GM12878 (cell line): ENCODE results near the gene HEPHL1. TPM values are rescaled to one million over a fixed set of nuclear protein-coding genes. Genes with fewer than 3 reads are reported as not detected.

Experiments
- ASH2L ChIP-seq: fragments of 300-600, 200-600 bp; sonication (generic); IDR thresholded peaks from 2 replicates; pipeline ENCODE4 v1.6.1; 2017; ENCODE audit warnings: low read depth, mild to moderate bottlenecking, borderline replicate concordance
- MEF2A ChIP-seq: IDR thresholded peaks from 2 replicates; pipeline ENCODE4 v1.6.1; 2011; ENCODE audit warnings: low read depth, mild to moderate bottlenecking, low read length, moderate library complexity; ENCODE audit not compliant: insufficient read depth
- MTA2 ChIP-seq: fragments of 450-650 bp; IDR thresholded peaks from 2 replicates; pipeline ENCODE4 v1.6.1; 2016; ENCODE audit warnings: low read depth, mild to moderate bottlenecking, moderate library complexity
- NFYA ChIP-seq: IDR thresholded peaks from 2 replicates; pipeline ENCODE4 v1.6.1; 2011; ENCODE audit warnings: low read depth, mild to moderate bottlenecking, low read length, improper control_type of control experiment, borderline replicate concordance
- PAX5 ChIP-seq: IDR thresholded peaks from 2 replicates; pipeline ENCODE4 v1.6.1; 2011; ENCODE audit warnings: low read depth, low read length, borderline replicate concordance
- RELA ChIP-seq: fragments of 450-650 bp; IDR thresholded peaks from 2 replicates; pipeline ENCODE4 v1.8.0; 2014; ENCODE audit warnings: borderline replicate concordance; ENCODE audit not compliant: partially characterized antibody
- SIN3A ChIP-seq: IDR thresholded peaks from 2 replicates; pipeline ENCODE4 v1.6.1; 2012; ENCODE audit warnings: low read depth, low read length, improper control_type of control experiment
- SIX5 ChIP-seq: IDR thresholded peaks from 2 replicates; pipeline ENCODE4 v1.6.1; 2011; ENCODE audit warnings: mild to moderate bottlenecking, low read depth, low read length, moderate library complexity; ENCODE audit not compliant: severe bottlenecking
- SP1 ChIP-seq: IDR thresholded peaks from one replicate; pipeline ENCODE4 v1.6.1; 2011; ENCODE audit warnings: low read depth, low read length
- SUPT20H ChIP-seq: IDR thresholded peaks from 2 replicates; pipeline ENCODE4 v1.6.1; 2011; ENCODE audit warnings: low read depth, mild to moderate bottlenecking, low read length, moderate library complexity, borderline replicate concordance; ENCODE audit not compliant: control insufficient read depth
- USF2 ChIP-seq: IDR thresholded peaks from 2 replicates; pipeline ENCODE4 v1.6.1; 2011; ENCODE audit warnings: low read depth, low read length, improper control_type of control experiment, borderline replicate concordance
- ZNF24 ChIP-seq: fragments of 450-650 bp; IDR thresholded peaks from 2 replicates; pipeline ENCODE4 v1.6.1; 2017; ENCODE audit warnings: antibody characterized with exemption, mild to moderate bottlenecking
- polyA plus RNA-seq, 11 experiments: library from polyadenylated mRNA; depleted of rRNA in 4 of 11; unstranded in 6 of 11; stranded (reverse) in 5 of 11; fragments of >200 nt; fragmentation: Nextera tagmentation in 4 of 11; fragmentation: Illumina TruSeq in 1 of 11; extraction: Ambion mirVana in 4 of 11; extraction: Trizol in 1 of 11; gene quantifications; 1 replicate in 1 of 11; 2 replicates in 10 of 11; pipeline versions ENCODE4 v1.2.1 to v1.2.3, GENCODE V29; 2011 to 2016; ENCODE audit warnings: inconsistent platforms in 2 of 11, missing spikeins in 2 of 11, low read depth in 1 of 11
- total RNA-seq, 4 experiments: library from RNA; depleted of rRNA in 3 of 4; stranded (reverse); fragments of >200 nt in 3 of 4; fragmentation: Illumina TruSeq in 1 of 4; extraction: Trizol in 1 of 4; gene quantifications; 2 replicates each; pipeline versions ENCODE4 v1.2.1 to v1.2.3, GENCODE V29; 2013 to 2021
- TF ChIP-seq, protein P1 (sequence below): fragments of 450-650 bp; IDR thresholded peaks from 2 replicates; pipeline ENCODE4 v1.6.1; 2017; ENCODE audit warnings: mild to moderate bottlenecking, moderate library complexity

The HEPHL1 gene
- total and polyA plus RNA-seq, 10 of the 15 experiments (the other 5 are each of a cell fraction or from before 2014, with no cell fraction given): 0.02 to 0.08 (median 0.05) TPM; not detected in 6

GRCh38 chr11:94091091-94091490 is 69.9 kb downstream of the HEPHL1 start (continued):
- TF ChIP-seq USF2: no peak
- TF ChIP-seq NFYA: no peak
- no peak for TF ChIP-seq MEF2A
- TF ChIP-seq, protein P1, sequence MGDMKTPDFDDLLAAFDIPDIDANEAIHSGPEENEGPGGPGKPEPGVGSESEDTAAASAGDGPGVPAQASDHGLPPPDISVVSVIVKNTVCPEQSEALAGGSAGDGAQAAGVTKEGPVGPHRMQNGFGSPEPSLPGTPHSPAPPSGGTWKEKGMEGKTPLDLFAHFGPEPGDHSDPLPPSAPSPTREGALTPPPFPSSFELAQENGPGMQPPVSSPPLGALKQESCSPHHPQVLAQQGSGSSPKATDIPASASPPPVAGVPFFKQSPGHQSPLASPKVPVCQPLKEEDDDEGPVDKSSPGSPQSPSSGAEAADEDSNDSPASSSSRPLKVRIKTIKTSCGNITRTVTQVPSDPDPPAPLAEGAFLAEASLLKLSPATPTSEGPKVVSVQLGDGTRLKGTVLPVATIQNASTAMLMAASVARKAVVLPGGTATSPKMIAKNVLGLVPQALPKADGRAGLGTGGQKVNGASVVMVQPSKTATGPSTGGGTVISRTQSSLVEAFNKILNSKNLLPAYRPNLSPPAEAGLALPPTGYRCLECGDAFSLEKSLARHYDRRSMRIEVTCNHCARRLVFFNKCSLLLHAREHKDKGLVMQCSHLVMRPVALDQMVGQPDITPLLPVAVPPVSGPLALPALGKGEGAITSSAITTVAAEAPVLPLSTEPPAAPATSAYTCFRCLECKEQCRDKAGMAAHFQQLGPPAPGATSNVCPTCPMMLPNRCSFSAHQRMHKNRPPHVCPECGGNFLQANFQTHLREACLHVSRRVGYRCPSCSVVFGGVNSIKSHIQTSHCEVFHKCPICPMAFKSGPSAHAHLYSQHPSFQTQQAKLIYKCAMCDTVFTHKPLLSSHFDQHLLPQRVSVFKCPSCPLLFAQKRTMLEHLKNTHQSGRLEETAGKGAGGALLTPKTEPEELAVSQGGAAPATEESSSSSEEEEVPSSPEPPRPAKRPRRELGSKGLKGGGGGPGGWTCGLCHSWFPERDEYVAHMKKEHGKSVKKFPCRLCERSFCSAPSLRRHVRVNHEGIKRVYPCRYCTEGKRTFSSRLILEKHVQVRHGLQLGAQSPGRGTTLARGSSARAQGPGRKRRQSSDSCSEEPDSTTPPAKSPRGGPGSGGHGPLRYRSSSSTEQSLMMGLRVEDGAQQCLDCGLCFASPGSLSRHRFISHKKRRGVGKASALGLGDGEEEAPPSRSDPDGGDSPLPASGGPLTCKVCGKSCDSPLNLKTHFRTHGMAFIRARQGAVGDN: no peak
- TF ChIP-seq PAX5: no peak
- TF ChIP-seq RELA: no peak
- no peak for TF ChIP-seq ASH2L
- no peak for TF ChIP-seq SIN3A
- TF ChIP-seq SUPT20H: no peak
- TF ChIP-seq ZNF24: no peak
- no peak for TF ChIP-seq SP1
- no peak for TF ChIP-seq SIX5
- no peak for TF ChIP-seq MTA2
